GM12875 (cell line): ENCODE results near the gene HOOK1.
A peak's percentile ranks its signal among the peaks of the same experiment; 100 is the strongest.

ENCODE experiments used
- H3K4me3 ChIP-seq: one replicate; pipeline ENCODE4 v1.5.1; 2011; ENCODE audit warnings: low read depth, low read length, control low read depth
- CTCF ChIP-seq: IDR thresholded peaks from 2 replicates; pipeline ENCODE4 v1.5.1; 2011; ENCODE audit warnings: low read depth, mild to moderate bottlenecking, control low read depth, inconsistent platforms, low read length, moderate library complexity, borderline replicate concordance; ENCODE audit not compliant: insufficient read depth

The HOOK1 gene

GRCh38 chr1:59892841-59893811 is 78.4 kb downstream of the HOOK1 start:
- H3K4me3 ChIP-seq = no peak overlapping the region
- no peak for TF ChIP-seq CTCF

GRCh38 chr1:59897165-59897564 is 82.4 kb downstream of the HOOK1 start:
- H3K4me3 ChIP-seq = no peak overlapping the region
- TF ChIP-seq CTCF = no peak

- TF ChIP-seq CTCF = no peak
- no peak overlapping the region for H3K4me3 ChIP-seq
Observed at GRCh38 chr1:59898927-59899326, 84.2 kb downstream of the HOOK1 start.

GRCh38 chr1:59900640-59901039 is 85.9 kb downstream of the HOOK1 start:
- no peak overlapping the region for H3K4me3 ChIP-seq
- TF ChIP-seq CTCF = no peak

- TF ChIP-seq CTCF = no peak
- H3K4me3 ChIP-seq = no peak overlapping the region
Observed at GRCh38 chr1:59901770-59902388, 87.1 kb downstream of the HOOK1 start.

- H3K4me3 ChIP-seq = no peak overlapping the region
- TF ChIP-seq CTCF = peak; percentile 34; the same call in 1 of the 2 replicates
Observed at GRCh38 chr1:59903141-59903754, 88.5 kb downstream of the HOOK1 start.
